Vagina (tissue), 2 donors: ENCODE results near the gene CD302. TPM values are rescaled to one million over a fixed set of nuclear protein-coding genes. Genes with fewer than 3 reads are reported as not detected.

Experiments
- DNase-seq, 2 donors: peaks; one replicate each; pipeline ENCODE4 v3.0.0-alpha.2; 2017; ENCODE audit errors: extremely low spot score in 2 of 2
- H3K27ac ChIP-seq: fragments of 200-600 bp; sonication (generic); one replicate; pipeline ENCODE4 v1.5.1; 2019
- H3K27me3 ChIP-seq: fragments of 200-600 bp; sonication (generic); one replicate; pipeline ENCODE4 v1.5.1; 2019
- H3K36me3 ChIP-seq, 2 donors: fragments of 200-600 bp; sonication (generic); one replicate each; pipeline ENCODE4 v1.5.1; 2017 to 2019
- H3K4me1 ChIP-seq: fragments of 200-600 bp; sonication (generic); one replicate; pipeline ENCODE4 v1.5.1; 2019
- H3K4me3 ChIP-seq, 2 donors: fragments of 200-600 bp; sonication (generic); 1 replicate in 1 of 2; 2 replicates in 1 of 2; pipeline ENCODE4 v1.5.1; 2016 to 2019
- H3K9me3 ChIP-seq: fragments of 200-600 bp; sonication (generic); one replicate; pipeline ENCODE4 v1.5.1; 2019
- CTCF ChIP-seq, 3 experiments: fragments of 450-650 bp in 2 of 3; fragments of 200-600 bp in 1 of 3; sonication (generic) in 1 of 3; IDR thresholded peaks; one replicate each; pipeline ENCODE4 v1.5.1; 2017 to 2019; ENCODE audit warnings: antibody characterized with exemption in 3 of 3, mild to moderate bottlenecking in 2 of 3, moderate library complexity in 2 of 3
- POLR2A ChIP-seq, 2 donors: fragments of 450-650 bp; IDR thresholded peaks; one replicate each; pipeline ENCODE4 v1.6.1; 2017; ENCODE audit warnings: antibody characterized with exemption in 2 of 2, mild to moderate bottlenecking in 2 of 2, moderate library complexity in 2 of 2
- POLR2AphosphoS5 ChIP-seq, 2 donors: sonication (generic); formaldehyde crosslinking; IDR thresholded peaks; one replicate each; pipeline ENCODE4 v1.9.0; 2017; ENCODE audit warnings: antibody characterized with exemption in 2 of 2, mild to moderate bottlenecking in 2 of 2, low read depth in 1 of 2; ENCODE audit not compliant: insufficient read depth in 1 of 2
- intact Hi-C: fragments of 100-400 bp; cut with DNase I; formaldehyde crosslinking; loops from one replicate; pipeline ENCODE4 v1.15.1; 2023
- total RNA-seq: library from RNA; depleted of rRNA; stranded (reverse); fragments of >200 nt; gene quantifications from one replicate; pipeline ENCODE4 v1.2.3, GENCODE V29; 2016

Gene CD302
- total RNA-seq, 1 donor from 2014 or later = 56.5 TPM

- no peak overlapping the region for H3K4me3 ChIP-seq
- TF ChIP-seq CTCF (IDR thresholded peaks at IDR 0.05) (no peak), POLR2AphosphoS5 (IDR thresholded peaks at IDR 0.05; ENCODE audit: insufficient read depth in 1 of 2, low read depth in 1 of 2) (no peak), POLR2A (IDR thresholded peaks at IDR 0.05) (no peak)
- no peaks in the 10 kb centered on the region for H3K36me3 ChIP-seq
- H3K4me1 ChIP-seq = no peaks in the 10 kb centered on the region
- no peaks in the 10 kb centered on the region for H3K9me3 ChIP-seq
- no peak for DNase-seq
- no peak overlapping the region for H3K27ac ChIP-seq
- H3K27me3 ChIP-seq = no peaks in the 10 kb centered on the region
- intact Hi-C loops = no loop called here
Measured at GRCh38 chr2:159811232-159811631, 13.2 kb upstream of the CD302 start.

GRCh38 chr2:159808032-159808425 lies 10.0 kb upstream of the CD302 start:
- intact Hi-C loops = no loop called here

GRCh38 chr2:159807183-159808031 lies 9.4 kb upstream of the CD302 start:
- H3K4me1 ChIP-seq = no peaks in the 10 kb centered on the region
- intact Hi-C loops = no loop called here
- no peaks in the 10 kb centered on the region for H3K27me3 ChIP-seq
- no peak overlapping the region for H3K27ac ChIP-seq
- H3K9me3 ChIP-seq = no peaks in the 10 kb centered on the region
- no peaks in the 10 kb centered on the region for H3K36me3 ChIP-seq
- TF ChIP-seq POLR2AphosphoS5 (IDR thresholded peaks at IDR 0.05; ENCODE audit: insufficient read depth in 1 of 2, low read depth in 1 of 2) (no peak), CTCF (IDR thresholded peaks at IDR 0.05) (peak; percentile 49 to 80 (median 76))
- DNase-seq = no peak
- H3K4me3 ChIP-seq = no peak overlapping the region

More at GRCh38 chr2:159808032-159808425, 10.0 kb upstream of the CD302 start:
- Histone ChIP-seq H3K9me3 (no peaks in the 10 kb centered on the region), H3K27me3 (no peaks in the 10 kb centered on the region), H3K36me3 (no peaks in the 10 kb centered on the region), H3K27ac (no peak overlapping the region), H3K4me3 (no peak overlapping the region), H3K4me1 (no peaks in the 10 kb centered on the region)
- TF ChIP-seq POLR2AphosphoS5 (IDR thresholded peaks at IDR 0.05; ENCODE audit: insufficient read depth in 1 of 2, low read depth in 1 of 2) = no peak
- DNase-seq = no peak

- no peak for TF ChIP-seq POLR2A (IDR thresholded peaks at IDR 0.05)
- no peak for TF ChIP-seq POLR2AphosphoS5 (IDR thresholded peaks at IDR 0.05; ENCODE audit: insufficient read depth in 1 of 2, low read depth in 1 of 2)
- no peak for TF ChIP-seq CTCF (IDR thresholded peaks at IDR 0.05)
- Histone ChIP-seq H3K27me3 (no peaks in the 10 kb centered on the region), H3K4me3 (no peak overlapping the region), H3K27ac (no peak overlapping the region), H3K9me3 (no peaks in the 10 kb centered on the region), H3K4me1 (no peaks in the 10 kb centered on the region), H3K36me3 (no peaks in the 10 kb centered on the region)
- no peak for DNase-seq
- intact Hi-C loops = no loop called here
Measured at GRCh38 chr2:159804941-159805340, 6.9 kb upstream of the CD302 start.

GRCh38 chr2:159803235-159803962 lies 5.4 kb upstream of the CD302 start:
- Histone ChIP-seq H3K4me1 (no peaks in the 10 kb centered on the region), H3K27ac (no peak overlapping the region), H3K9me3 (no peaks in the 10 kb centered on the region), H3K36me3 (no peaks in the 10 kb centered on the region), H3K4me3 (no peak overlapping the region), H3K27me3 (no peaks in the 10 kb centered on the region)
- DNase-seq = no peak
- no peak for TF ChIP-seq CTCF (IDR thresholded peaks at IDR 0.05)
- no peak for TF ChIP-seq POLR2AphosphoS5 (IDR thresholded peaks at IDR 0.05; ENCODE audit: insufficient read depth in 1 of 2, low read depth in 1 of 2)
- TF ChIP-seq POLR2A (IDR thresholded peaks at IDR 0.05) = no peak
- intact Hi-C loops = no loop called here
